K562 (cell line): ENCODE results near the gene PIK3C2B. TPM values are rescaled to one million over a fixed set of nuclear protein-coding genes. Genes with fewer than 3 reads are reported as not detected.
A peak's percentile ranks its signal among the peaks of the same experiment; 100 is the strongest.

ENCODE experiments used
- ARID2 ChIP-seq: fragments of 450-650 bp; IDR thresholded peaks from 2 replicates; pipeline ENCODE4 v1.6.1; 2017; ENCODE audit warnings: antibody characterized with exemption, mild to moderate bottlenecking
- SPI1 ChIP-seq: IDR thresholded peaks from 2 replicates; pipeline ENCODE4 v1.6.1; 2011; ENCODE audit warnings: low read depth, low read length, control low read depth, borderline replicate concordance
- polyA plus RNA-seq, 8 experiments: library from polyadenylated mRNA; depleted of rRNA in 4 of 8; stranded (reverse) in 5 of 8; unstranded in 3 of 8; fragments of >200 nt; fragmentation: Nextera tagmentation in 2 of 8; fragmentation: Illumina TruSeq in 1 of 8; extraction: Ambion mirVana in 2 of 8; extraction: Trizol in 1 of 8; gene quantifications; 2 replicates each; pipeline versions ENCODE4 v1.2.1 to v1.2.3, GENCODE V29; 2011 to 2014; ENCODE audit warnings: inconsistent platforms in 1 of 8, missing spikeins in 1 of 8
- total RNA-seq, 7 experiments: library from RNA; depleted of rRNA in 6 of 7; stranded (reverse); fragments of >200 nt in 6 of 7; fragmentation: Illumina TruSeq in 2 of 7; extraction: Trizol in 2 of 7; gene quantifications; 2 replicates each; pipeline versions ENCODE4 v1.2.1 to v1.2.3, GENCODE V29; 2011 to 2021; ENCODE audit warnings: low replicate concordance in 1 of 7
- TF ChIP-seq, protein P1 (sequence below): IDR thresholded peaks from 2 replicates; pipeline ENCODE4 v1.6.1; 2011; ENCODE audit warnings: borderline replicate concordance, low read depth, mild to moderate bottlenecking, moderate library complexity, low read length; ENCODE audit not compliant: insufficient read depth, poor library complexity, severe bottlenecking
- TF ChIP-seq, protein P2 (sequence below), 3 experiments: IDR thresholded peaks in 2 of 3; conservative IDR thresholded peaks in 1 of 3; 2 replicates each; pipeline ENCODE4 v1.5.1; 2011 to 2012; ENCODE audit warnings: low read length in 3 of 3, mild to moderate bottlenecking in 3 of 3, control low read depth in 2 of 3, improper control_type of control experiment in 1 of 3, inconsistent platforms in 1 of 3, low read depth in 1 of 3, mixed read lengths in 1 of 3, moderate library complexity in 1 of 3; ENCODE audit not compliant: insufficient read depth in 2 of 3

PIK3C2B gene
- total and polyA plus RNA-seq, 9 of the 15 experiments (the other 6 are each of a cell fraction or from before 2014, with no cell fraction given) = 0.10 to 2.9 (median 0.72) TPM

DNA sequence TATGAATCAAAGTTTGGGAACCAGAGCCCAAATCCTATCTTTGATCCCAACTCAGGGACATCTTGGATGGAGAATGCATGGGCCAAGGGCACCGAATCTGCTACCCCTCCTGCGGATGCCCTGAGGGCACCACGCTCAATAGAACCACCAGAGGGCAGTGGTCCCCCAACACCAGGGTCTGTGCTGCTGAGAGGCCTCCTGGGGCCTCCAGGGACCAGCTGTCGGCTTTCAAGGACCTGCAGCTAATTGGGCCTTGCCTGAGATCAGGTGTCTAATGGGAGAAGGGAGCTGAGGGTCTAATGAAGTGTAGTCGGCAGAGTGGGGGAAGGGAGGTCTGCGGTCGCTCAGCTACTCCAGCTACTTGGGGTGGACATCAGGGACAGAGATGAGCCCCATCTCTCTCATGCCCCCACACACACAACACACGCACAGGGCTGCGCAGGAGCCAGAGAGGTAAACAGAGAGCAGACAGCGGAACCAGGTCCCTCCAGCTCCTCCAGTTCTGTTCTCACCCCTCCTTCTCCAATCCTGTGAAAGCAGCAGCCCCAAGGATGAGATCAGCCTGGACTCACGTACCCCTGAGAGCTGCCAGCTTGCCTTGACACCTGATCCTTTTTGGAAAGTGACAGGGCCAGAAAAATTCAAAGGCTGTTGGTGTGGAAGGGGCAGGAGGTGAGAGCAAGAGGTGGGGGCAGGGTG is 48.0 kb downstream of the PIK3C2B start (continued):
- TF ChIP-seq, protein P1, sequence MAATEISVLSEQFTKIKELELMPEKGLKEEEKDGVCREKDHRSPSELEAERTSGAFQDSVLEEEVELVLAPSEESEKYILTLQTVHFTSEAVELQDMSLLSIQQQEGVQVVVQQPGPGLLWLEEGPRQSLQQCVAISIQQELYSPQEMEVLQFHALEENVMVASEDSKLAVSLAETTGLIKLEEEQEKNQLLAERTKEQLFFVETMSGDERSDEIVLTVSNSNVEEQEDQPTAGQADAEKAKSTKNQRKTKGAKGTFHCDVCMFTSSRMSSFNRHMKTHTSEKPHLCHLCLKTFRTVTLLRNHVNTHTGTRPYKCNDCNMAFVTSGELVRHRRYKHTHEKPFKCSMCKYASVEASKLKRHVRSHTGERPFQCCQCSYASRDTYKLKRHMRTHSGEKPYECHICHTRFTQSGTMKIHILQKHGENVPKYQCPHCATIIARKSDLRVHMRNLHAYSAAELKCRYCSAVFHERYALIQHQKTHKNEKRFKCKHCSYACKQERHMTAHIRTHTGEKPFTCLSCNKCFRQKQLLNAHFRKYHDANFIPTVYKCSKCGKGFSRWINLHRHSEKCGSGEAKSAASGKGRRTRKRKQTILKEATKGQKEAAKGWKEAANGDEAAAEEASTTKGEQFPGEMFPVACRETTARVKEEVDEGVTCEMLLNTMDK = peak; percentile 30
- TF ChIP-seq SPI1 (no peak), ARID2 (0 out of 2 replicates have a peak, but pooled peaks have one; percentile 53)
- TF ChIP-seq, protein P2, sequence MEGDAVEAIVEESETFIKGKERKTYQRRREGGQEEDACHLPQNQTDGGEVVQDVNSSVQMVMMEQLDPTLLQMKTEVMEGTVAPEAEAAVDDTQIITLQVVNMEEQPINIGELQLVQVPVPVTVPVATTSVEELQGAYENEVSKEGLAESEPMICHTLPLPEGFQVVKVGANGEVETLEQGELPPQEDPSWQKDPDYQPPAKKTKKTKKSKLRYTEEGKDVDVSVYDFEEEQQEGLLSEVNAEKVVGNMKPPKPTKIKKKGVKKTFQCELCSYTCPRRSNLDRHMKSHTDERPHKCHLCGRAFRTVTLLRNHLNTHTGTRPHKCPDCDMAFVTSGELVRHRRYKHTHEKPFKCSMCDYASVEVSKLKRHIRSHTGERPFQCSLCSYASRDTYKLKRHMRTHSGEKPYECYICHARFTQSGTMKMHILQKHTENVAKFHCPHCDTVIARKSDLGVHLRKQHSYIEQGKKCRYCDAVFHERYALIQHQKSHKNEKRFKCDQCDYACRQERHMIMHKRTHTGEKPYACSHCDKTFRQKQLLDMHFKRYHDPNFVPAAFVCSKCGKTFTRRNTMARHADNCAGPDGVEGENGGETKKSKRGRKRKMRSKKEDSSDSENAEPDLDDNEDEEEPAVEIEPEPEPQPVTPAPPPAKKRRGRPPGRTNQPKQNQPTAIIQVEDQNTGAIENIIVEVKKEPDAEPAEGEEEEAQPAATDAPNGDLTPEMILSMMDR (IDR thresholded peaks at IDR 0.05 in 2 of 3, conservative IDR thresholded peaks at IDR 0.05 in 1 of 3; ENCODE audit: insufficient read depth in 2 of 3, low read depth in 1 of 3, low read length in 3 of 3) = peak in 2 of 3 experiments; percentile 72 to 83; a peak in 4 of 6 replicates
- TF ChIP-seq, all 486 proteins: peak for 8
